ENCODE results near the gene FAM168A. TPM values are rescaled to one million over a fixed set of nuclear protein-coding genes. Genes with fewer than 3 reads are reported as not detected.

FAM168A gene
- total RNA-seq, 1 donor from 2014 or later, result 25.6 TPM

DNA sequence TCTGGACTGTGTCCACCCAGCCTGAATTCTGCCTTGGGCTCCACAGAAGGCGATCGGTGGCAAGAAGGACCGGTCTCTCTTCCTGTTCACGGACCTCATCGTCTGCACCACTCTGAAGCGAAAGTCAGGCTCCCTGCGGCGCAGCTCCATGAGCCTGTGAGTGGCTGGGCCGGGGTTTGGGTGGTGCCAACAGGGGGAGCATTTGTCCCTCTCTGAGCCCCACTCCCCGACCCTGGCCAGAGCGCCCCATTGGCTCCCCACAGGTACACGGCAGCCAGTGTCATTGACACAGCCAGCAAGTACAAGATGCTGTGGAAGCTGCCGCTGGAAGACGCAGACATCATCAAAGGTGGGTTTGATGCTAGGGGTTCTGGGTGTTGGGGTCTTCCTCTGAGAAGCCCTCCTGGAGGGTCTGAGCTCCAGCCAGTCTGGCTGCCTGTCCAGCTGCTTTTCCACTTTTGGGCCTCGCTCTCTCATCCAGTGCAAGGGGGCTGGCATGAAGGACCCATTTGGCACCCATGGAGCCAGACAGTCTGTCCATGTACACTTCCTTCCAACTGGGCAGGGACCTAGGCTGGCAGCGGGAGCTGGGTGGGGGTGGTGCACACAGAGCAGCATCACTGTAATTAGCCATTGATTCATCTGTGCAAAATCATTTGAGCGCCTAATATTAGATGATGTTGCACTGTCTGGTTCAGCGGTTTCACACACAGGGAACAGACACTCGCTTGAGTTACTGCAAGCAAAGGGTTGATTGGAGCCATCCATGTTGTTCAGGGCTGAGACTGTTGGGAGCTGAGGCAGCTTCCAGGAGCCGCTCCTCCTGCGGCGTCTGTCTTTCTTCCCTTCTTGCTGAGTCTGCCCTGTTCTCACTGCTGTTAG lies 240.7 kb downstream of the FAM168A start:
- ATAC-seq (ENCODE audit: poor library complexity), result no peak
- intact Hi-C loops (cut with DNase I), result no loop called here
- no peak for DNase-seq

- ATAC-seq (ENCODE audit: poor library complexity), result no peak
- intact Hi-C loops (cut with DNase I), result no loop called here
- DNase-seq, result no peak
These were observed 242.8 kb downstream of the FAM168A start for GRCh38 chr11:73355109-73355508.

- ATAC-seq (ENCODE audit: poor library complexity) (no peak), DNase-seq (no peak)
- intact Hi-C loops (cut with DNase I), result loop anchor here (5.0 kb wide), 1 partner anchor 39 kb away; no protein-coding TSS in a partner anchor
These were observed 244.5 kb downstream of the FAM168A start for GRCh38 chr11:73353422-73353821.

GRCh38 chr11:73350908-73351636 lies 246.8 kb downstream of the FAM168A start:
- DNase-seq (peak; percentile 65), ATAC-seq (ENCODE audit: poor library complexity) (peak; percentile 66)
- intact Hi-C loops (cut with DNase I), result loop anchor here (5.0 kb wide), 1 partner anchor 41 kb away; no protein-coding TSS in a partner anchor

Other genes with a start within 250 kb of the FAM168A start
- 1.3 TPM for gene RELT, start 221.7 kb downstream of the FAM168A start, total RNA-seq
- gene PLEKHB1, start 48.5 kb upstream of the FAM168A start, total RNA-seq, result 13.7 TPM
- 97.8 TPM for gene RAB6A, start 163.0 kb upstream of the FAM168A start, total RNA-seq
- 45.4 TPM for gene MRPL48, start 189.8 kb upstream of the FAM168A start, total RNA-seq